ENCODE results near the gene CRYGN. TPM values are rescaled to one million over a fixed set of nuclear protein-coding genes. Genes with fewer than 3 reads are reported as not detected.

CRYGN gene
- total and polyA plus RNA-seq, 9 of the 15 experiments (the other 6 are each of a cell fraction or from before 2014, with no cell fraction given): not detected

- no peak overlapping the region for H2AFZ ChIP-seq (ENCODE audit: low read depth, low read length)
- H3K36me3 ChIP-seq (ENCODE audit: control insufficient read depth, insufficient read depth, low read length): no peaks in the 10 kb centered on the region
- no peak overlapping the region for H3K9ac ChIP-seq (ENCODE audit: insufficient read depth in 1 of 2, low read depth in 2 of 2, low read length in 2 of 2)
- no peak overlapping the region for H3K4me2 ChIP-seq (ENCODE audit: insufficient read depth, low read length)
- intact Hi-C loops (cut with micrococcal nuclease) (no loop called here), in situ Hi-C loops (cut with MboI) (no loop called here)
- BruUV-seq (replicated peaks): no TSS peak
- H3K4me3 ChIP-seq: no peak overlapping the region
- H3K9me3 ChIP-seq (replicated peaks; ENCODE audit: control insufficient read depth, insufficient read depth, low read depth, low read length): no peaks in the 10 kb centered on the region
- H3K27me3 ChIP-seq (ENCODE audit: control insufficient read depth in 2 of 2, insufficient read depth in 2 of 2, low read length in 2 of 2): peaks cover 13 to 83% of the 10 kb centered on the region in 2 experiments; a peak in 4 of 5 replicates
- ChIA-PET POLR2A (interaction anchor here (1.2 kb wide), 1 partner anchor 11 kb away, joined by 3 read pairs; no protein-coding TSS in a partner anchor), CTCF (ENCODE audit: low intra/inter-chr PET ratio) (no interaction called here)
- H3K4me1 ChIP-seq (replicated peaks in 1 of 2; ENCODE audit: control insufficient read depth in 2 of 2, insufficient read depth in 2 of 2, low read length in 2 of 2): peaks cover 17 to 70% of the 10 kb centered on the region in 2 experiments
- H4K20me1 ChIP-seq (replicated peaks; ENCODE audit: control insufficient read depth, insufficient read depth, low read length): 0 out of 2 replicates have a peak, but pooled peaks cover 5% of the 10 kb centered on the region
- WGBS (ENCODE audit: insufficient coverage, low coverage, missing lambda C conversion rate): 37% methylated on average over 10 of the region's 10 CpGs
- DNase-seq (ENCODE audit: extremely low read depth in 1 of 4, low spot score in 3 of 4): no peak
- H3K79me2 ChIP-seq (ENCODE audit: control insufficient read depth, insufficient read depth, low read length): no peaks in the 10 kb centered on the region
- ATAC-seq: no peak
- FAIRE-seq: no peak
- no peak for TF ChIP-seq FOXP1 (CRISPR knock-in tag; IDR thresholded peaks at IDR 0.05)
- no peak for TF ChIP-seq CREB1 (IDR thresholded peaks at IDR 0.05)
- TF ChIP-seq CREB1 (CRISPR knock-in tag; IDR thresholded peaks at IDR 0.05): no peak
- TF ChIP-seq RAD21 (CRISPR knock-in tag; conservative IDR thresholded peaks at IDR 0.05 in 1 of 2, IDR thresholded peaks at IDR 0.05 in 1 of 2): no peak
- no peaks in the 10 kb centered on the region for H3K9me1 ChIP-seq (ENCODE audit: control insufficient read depth, insufficient read depth, low read length)
- no peak overlapping the region for H3K27ac ChIP-seq (ENCODE audit: extremely low read depth, low read depth, low read length)
Measured at GRCh38 chr7:151388430-151388829, 51.5 kb downstream of the CRYGN start.

GRCh38 chr7:151388007-151388297 lies 52.0 kb downstream of the CRYGN start:
- ATAC-seq (no peak), DNase-seq (ENCODE audit: extremely low read depth in 1 of 4, low spot score in 3 of 4) (no peak), FAIRE-seq (no peak)
- no TSS peak for BruUV-seq (replicated peaks)
- Histone ChIP-seq H3K9me3 (replicated peaks; ENCODE audit: control insufficient read depth, insufficient read depth, low read depth, low read length) (no peaks in the 10 kb centered on the region), H3K9ac (ENCODE audit: insufficient read depth in 1 of 2, low read depth in 2 of 2, low read length in 2 of 2) (no peak overlapping the region), H3K9me1 (ENCODE audit: control insufficient read depth, insufficient read depth, low read length) (no peaks in the 10 kb centered on the region), H3K4me2 (ENCODE audit: insufficient read depth, low read length) (no peak overlapping the region), H3K27me3 (ENCODE audit: control insufficient read depth in 2 of 2, insufficient read depth in 2 of 2, low read length in 2 of 2) (peaks cover 13 to 85% of the 10 kb centered on the region in 2 experiments; a peak in 4 of 5 replicates), H2AFZ (ENCODE audit: low read depth, low read length) (no peak overlapping the region), H3K79me2 (ENCODE audit: control insufficient read depth, insufficient read depth, low read length) (no peaks in the 10 kb centered on the region), H3K4me1 (replicated peaks in 1 of 2; ENCODE audit: control insufficient read depth in 2 of 2, insufficient read depth in 2 of 2, low read length in 2 of 2) (peaks cover 12 to 65% of the 10 kb centered on the region in 2 experiments; a peak in 4 of 5 replicates), H3K27ac (ENCODE audit: extremely low read depth, low read depth, low read length) (no peak overlapping the region), H4K20me1 (replicated peaks; ENCODE audit: control insufficient read depth, insufficient read depth, low read length) (0 out of 2 replicates have a peak, but pooled peaks cover 5% of the 10 kb centered on the region), H3K4me3 (no peak overlapping the region), H3K36me3 (ENCODE audit: control insufficient read depth, insufficient read depth, low read length) (no peaks in the 10 kb centered on the region)
- 28% methylated on average over 8 of the region's 8 CpGs for WGBS (ENCODE audit: insufficient coverage, low coverage, missing lambda C conversion rate)
- intact Hi-C loops (cut with micrococcal nuclease): no loop called here
- ChIA-PET POLR2A (no interaction called here), CTCF (ENCODE audit: low intra/inter-chr PET ratio) (no interaction called here)
- in situ Hi-C loops (cut with MboI): no loop called here
- TF ChIP-seq ZNF124 (CRISPR knock-in tag; IDR thresholded peaks at IDR 0.05) (no peak), LCOR (CRISPR knock-in tag; IDR thresholded peaks at IDR 0.05) (no peak), CEBPG (CRISPR knock-in tag; IDR thresholded peaks at IDR 0.05) (no peak), CEBPG (tag; conservative IDR thresholded peaks at IDR 0.05 in 1 of 2, IDR thresholded peaks at IDR 0.05 in 1 of 2) (no peak), CREB3L1 (IDR thresholded peaks at IDR 0.05; ENCODE audit: borderline replicate concordance, low read depth) (no peak), POLR2G (IDR thresholded peaks at IDR 0.05; ENCODE audit: low read depth, low read length) (no peak)
- TF ChIP-seq, protein P1, sequence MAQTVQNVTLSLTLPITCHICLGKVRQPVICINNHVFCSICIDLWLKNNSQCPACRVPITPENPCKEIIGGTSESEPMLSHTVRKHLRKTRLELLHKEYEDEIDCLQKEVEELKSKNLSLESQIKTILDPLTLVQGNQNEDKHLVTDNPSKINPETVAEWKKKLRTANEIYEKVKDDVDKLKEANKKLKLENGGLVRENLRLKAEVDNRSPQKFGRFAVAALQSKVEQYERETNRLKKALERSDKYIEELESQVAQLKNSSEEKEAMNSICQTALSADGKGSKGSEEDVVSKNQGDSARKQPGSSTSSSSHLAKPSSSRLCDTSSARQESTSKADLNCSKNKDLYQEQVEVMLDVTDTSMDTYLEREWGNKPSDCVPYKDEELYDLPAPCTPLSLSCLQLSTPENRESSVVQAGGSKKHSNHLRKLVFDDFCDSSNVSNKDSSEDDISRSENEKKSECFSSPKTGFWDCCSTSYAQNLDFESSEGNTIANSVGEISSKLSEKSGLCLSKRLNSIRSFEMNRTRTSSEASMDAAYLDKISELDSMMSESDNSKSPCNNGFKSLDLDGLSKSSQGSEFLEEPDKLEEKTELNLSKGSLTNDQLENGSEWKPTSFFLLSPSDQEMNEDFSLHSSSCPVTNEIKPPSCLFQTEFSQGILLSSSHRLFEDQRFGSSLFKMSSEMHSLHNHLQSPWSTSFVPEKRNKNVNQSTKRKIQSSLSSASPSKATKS (CRISPR knock-in tag; IDR thresholded peaks at IDR 0.05): no peak
